GM21515 (cell line): ENCODE data around the gene TBL1X.

Experiments
- ATAC-seq: cut with Tn5 transposase; IDR thresholded peaks from one replicate; pipeline ENCODE4 v1.9.1; 2021; ENCODE audit not compliant: unreplicated experiment

Gene TBL1X

DNA sequence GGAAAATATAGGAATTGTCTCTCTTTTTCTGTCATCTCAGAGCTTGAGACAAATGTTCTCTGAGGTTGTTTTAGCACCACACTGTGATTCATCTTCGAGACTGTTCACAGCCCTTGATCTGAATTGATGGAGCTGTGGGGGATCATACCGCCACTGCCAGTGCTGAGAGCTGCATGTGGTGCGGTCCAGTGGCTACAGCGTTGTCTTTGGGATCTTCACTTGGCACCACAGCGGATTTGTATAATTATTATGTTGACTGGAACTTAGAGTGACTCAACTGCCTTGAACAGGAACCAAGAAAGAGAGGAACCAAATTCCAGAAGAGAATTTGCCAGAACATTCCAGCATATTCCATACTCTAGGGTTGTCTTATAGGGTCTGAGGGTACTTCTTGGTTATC, 29.1 kb downstream of the TBL1X start:
- no peak for ATAC-seq

GRCh38 chrX:9494771-9495170, 29.9 kb downstream of the TBL1X start:
- no peak for ATAC-seq

DNA sequence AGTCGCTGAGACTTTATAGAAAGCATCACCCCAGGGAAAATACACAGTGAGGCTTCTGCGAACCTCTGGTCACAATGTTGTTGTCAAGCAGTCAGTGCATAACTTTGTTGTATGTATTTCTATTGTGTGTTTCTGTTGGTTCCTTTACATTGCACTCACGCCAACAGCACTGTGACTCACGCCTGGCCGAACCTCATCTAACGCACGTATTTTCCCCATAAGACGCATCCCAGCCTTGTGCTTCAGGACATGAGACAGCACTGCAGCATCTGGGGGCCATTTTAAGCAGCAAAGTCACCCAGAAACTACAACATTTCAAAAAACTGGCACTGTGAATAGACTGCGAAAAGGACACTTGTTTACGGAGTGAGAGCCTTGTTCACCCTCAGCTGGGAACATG, 30.6 kb downstream of the TBL1X start:
- no peak for ATAC-seq

GRCh38 chrX:9498236-9498635, 33.4 kb downstream of the TBL1X start:
- ATAC-seq, result no peak

DNA sequence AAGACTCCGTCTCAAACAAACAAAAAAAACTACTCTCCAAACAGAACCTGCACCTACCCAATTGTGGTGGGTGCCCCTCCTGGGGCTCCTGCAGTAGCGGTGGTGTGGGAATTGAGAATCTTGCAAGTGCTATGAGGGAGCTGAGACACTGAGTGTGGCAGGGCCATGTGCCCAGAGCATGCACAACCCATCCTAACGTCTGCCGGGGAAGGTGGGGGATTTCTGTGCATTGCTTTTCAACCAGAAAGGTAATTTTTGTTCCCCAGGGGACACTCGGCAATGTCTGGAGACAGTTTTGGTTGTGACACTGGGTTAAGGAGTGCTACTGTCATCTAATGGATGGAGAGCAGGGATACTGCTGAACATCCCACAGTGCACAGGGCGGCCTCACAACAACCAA, 35.7 kb downstream of the TBL1X start:
- ATAC-seq, result no peak

DNA sequence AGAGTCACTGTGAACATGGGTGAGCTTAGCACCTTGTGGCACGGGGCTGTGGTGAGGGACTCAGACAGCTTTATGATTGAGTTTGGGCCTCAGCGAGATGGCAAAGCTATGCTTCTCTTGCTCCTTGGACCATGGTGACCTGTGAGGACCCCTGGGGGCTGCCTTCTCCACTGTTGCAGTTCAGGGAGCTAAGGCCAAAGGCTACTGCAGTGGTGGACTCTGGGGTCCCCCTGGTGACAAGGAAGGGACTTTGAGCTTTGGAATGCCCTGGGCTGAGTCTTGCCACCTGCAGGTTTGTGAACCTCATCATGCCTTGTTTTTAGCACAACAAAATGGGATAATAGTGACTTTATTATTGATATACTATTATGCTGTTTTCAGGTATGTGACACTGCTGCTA, 36.5 kb downstream of the TBL1X start:
- no peak for ATAC-seq

GRCh38 chrX:9503261-9503660, 38.4 kb downstream of the TBL1X start:
- ATAC-seq, result no peak

GRCh38 chrX:9510366-9510765, 45.5 kb downstream of the TBL1X start:
- no peak for ATAC-seq

GRCh38 chrX:9510980-9511379, 46.1 kb downstream of the TBL1X start:
- no peak for ATAC-seq

DNA sequence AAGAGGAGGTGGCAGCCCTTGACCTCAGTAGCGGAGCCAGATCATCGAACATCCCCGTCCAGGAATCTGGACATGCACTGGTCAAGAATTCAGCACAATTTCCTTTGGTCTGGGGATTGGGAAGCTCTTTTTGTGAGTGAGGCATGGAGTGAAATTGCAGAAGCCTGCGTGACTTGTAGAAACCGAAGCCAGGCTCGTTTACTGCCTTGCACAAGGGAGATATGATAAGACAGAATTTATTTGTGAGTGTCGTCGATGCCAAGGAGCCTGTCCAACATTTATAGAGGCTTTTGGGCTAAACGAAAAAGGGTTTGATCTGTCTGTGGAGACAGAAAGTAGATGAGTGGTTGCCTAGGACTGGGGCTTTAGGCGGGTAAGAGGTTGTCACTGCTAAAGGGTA, 50.6 kb downstream of the TBL1X start:
- ATAC-seq, result no peak

GRCh38 chrX:9515973-9516538, 51.2 kb downstream of the TBL1X start:
- no peak for ATAC-seq

GRCh38 chrX:9516635-9517034, 51.8 kb downstream of the TBL1X start:
- ATAC-seq, result no peak

- ATAC-seq, result no peak
Measured at GRCh38 chrX:9518051-9518450, 53.2 kb downstream of the TBL1X start.

DNA sequence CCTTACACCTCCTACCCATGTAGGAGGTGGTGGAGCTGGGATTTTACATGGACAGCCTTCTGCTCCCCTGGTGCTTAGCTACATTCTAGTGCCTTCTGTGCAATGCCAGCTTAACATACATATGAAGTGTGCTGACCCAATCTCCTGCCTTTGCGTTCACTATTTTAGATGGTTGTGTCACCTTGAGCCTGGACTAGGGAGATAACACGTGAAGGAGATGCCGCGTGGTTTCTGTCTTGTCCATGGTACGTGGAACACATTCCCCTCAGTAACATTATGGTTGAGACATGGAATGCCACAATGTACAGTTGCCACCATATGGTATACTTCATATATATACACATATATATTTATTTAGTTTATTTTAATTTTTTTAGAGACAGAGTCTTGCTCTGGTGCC, 54.0 kb downstream of the TBL1X start:
- ATAC-seq, result no peak

- ATAC-seq, result no peak
Measured at GRCh38 chrX:9519546-9520216, 54.8 kb downstream of the TBL1X start.

- no peak for ATAC-seq
Measured at GRCh38 chrX:9520217-9520590, 55.3 kb downstream of the TBL1X start.

GRCh38 chrX:9522378-9523155, 57.7 kb downstream of the TBL1X start:
- ATAC-seq, result no peak

DNA sequence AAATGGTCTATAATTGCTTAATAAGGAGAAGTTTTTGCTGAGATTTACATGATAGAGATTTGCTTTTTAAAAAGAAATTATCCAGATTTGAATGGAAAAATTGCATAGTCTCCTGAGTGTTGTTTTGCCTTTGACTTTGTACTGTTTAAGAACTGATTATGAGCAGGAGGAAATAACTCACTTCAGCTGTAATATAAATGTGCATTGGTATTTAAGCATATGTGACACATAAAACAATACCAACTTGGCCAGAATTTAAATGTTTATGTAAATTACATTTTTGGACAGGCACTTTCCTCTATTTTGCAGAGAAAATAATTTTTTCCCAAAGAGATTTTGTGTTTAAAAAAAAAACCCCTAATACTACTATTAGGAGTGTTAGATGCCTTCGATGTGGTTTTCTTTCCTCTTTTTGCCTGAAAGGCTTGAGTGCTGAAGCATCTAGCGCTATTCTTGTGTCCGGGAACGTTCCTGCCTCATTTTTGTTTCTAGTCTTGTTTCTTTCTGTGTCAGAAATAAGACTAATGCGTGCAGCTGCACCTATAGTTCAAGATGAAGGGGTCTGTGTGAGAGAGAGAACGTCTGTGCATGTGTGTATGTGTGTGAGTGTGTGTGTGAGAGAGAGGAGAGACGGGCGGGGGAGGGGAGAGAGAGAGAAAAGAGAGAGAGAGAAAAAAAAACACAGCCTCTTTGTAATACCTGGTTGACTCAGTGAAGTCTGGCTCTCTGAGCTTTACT, 60.8 kb downstream of the TBL1X start:
- peak; percentile 68 for ATAC-seq

DNA sequence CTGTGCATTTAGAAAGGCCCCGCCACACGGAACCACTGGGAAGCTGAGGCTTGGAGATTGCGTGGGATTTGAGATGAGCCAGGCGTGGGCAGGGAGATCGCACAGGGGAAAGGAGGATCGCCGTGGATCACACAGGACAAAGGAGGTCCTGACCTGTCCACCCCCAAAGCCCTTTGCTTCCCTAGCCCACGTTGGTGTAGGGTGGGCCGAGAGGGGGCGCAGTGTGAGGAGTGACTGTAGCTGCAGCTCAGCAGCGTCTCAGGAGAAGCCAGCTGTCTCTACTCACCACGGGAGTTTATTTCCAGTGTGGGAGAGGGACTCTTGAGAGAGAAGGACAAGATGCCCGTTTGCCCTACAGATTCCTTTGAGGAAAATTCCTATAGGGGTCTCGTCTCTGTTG, 62.1 kb downstream of the TBL1X start:
- ATAC-seq, result no peak

DNA sequence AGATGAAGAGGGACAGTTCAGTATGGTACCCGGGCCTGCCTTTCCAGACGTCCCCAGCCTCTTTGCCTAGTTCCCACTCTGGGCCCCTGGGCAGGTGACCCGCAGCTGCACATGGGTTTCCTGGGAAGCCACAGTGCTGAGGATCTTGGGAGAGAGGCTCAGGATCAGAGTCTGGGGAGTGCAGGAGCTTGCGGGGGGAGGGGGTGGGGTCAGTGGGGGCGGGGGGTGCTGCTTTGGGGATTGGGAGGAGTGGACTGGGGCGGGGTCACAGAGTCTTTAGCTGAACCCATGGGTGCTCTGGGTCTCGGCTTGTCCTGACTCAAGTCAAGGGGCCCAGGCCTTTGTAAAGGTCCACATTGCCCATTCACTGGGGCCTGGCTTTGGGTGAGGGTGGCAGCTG, 63.6 kb downstream of the TBL1X start:
- no peak for ATAC-seq

DNA sequence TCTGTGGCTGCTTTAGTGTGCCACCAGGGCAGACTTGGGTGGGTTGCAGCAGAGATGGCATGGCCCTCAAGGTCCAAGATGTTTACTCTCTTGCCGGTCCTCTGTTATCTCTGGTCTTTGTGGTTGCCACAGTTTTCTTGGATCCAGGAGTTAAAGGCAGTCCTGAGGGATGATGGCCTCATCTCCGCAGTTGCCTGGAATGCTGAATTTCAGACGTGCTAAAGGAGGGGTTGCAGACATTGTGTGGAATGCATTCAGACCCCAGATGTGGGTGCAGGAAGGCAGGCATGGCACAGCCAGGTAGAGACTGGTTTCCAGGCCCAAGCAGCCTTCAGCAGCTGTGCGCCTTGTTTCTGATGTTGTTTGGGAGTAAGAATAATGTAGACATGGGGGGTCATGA, 64.4 kb downstream of the TBL1X start:
- ATAC-seq, result no peak

- ATAC-seq, result no peak
Measured at GRCh38 chrX:9530848-9531274, 66.0 kb downstream of the TBL1X start.
